GM12874 (cell line): ENCODE data around the gene ACBD3.

Source experiments
- TF ChIP-seq, protein P1 (sequence below): IDR thresholded peaks from 2 replicates; pipeline ENCODE4 v1.5.1; 2011; ENCODE audit warnings: low read depth, mild to moderate bottlenecking, control low read depth, low read length, moderate library complexity; ENCODE audit not compliant: insufficient read depth

ACBD3 gene

DNA sequence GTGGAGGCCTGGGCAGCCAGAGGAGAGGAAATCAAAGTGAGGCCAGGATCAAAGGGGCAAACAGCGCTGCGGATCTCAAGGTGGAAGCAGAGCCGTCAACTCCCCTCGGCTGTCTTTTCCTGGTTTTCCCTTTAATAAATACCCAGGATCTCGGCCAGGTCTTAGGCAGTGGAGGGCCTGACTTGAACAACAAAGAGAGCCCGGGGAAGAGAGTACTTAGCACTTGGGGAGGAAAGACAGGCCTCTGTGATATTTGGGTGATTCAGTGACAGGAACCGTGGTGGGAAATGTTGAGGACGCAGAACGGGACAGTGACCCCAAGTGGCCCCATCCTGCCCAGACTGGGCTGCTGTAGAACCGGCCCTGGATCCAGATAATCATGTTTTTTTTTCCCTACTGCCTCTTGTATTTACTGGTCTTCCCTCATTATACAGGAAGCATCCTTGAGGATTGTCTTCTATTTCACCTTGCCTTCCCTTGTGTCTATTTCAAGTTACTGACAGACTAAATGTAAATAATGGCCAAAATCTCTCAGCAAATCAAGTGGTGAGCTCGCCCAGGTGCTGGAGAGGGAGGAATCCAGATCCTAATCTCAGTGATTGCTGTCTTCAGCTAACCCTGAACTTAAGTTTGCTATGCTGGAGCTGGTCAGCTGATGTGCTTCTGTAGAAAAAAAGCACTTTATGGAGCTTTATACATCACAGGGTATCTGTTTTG lies 34.1 kb upstream of the ACBD3 start:
- TF ChIP-seq, protein P1, sequence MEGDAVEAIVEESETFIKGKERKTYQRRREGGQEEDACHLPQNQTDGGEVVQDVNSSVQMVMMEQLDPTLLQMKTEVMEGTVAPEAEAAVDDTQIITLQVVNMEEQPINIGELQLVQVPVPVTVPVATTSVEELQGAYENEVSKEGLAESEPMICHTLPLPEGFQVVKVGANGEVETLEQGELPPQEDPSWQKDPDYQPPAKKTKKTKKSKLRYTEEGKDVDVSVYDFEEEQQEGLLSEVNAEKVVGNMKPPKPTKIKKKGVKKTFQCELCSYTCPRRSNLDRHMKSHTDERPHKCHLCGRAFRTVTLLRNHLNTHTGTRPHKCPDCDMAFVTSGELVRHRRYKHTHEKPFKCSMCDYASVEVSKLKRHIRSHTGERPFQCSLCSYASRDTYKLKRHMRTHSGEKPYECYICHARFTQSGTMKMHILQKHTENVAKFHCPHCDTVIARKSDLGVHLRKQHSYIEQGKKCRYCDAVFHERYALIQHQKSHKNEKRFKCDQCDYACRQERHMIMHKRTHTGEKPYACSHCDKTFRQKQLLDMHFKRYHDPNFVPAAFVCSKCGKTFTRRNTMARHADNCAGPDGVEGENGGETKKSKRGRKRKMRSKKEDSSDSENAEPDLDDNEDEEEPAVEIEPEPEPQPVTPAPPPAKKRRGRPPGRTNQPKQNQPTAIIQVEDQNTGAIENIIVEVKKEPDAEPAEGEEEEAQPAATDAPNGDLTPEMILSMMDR = no peak

DNA sequence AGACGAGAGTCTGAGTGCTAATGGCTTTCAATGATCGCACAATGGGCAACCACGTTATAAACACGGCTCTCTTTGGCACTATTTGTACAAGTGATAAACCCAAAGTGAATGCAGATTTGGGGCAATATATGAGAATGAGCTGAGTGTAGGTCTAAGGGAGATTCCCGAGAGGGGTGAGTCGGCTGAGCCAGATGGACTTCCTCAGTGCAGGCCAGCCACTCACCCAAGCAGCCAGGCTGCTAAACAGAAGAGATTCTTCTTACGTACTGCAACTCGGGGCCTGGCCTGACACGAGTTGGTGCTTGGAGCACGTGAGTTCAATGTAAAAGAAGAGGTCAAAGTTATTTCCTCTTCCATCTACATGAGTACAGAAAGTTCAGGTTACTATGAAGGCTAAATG lies 30.7 kb upstream of the ACBD3 start:
- TF ChIP-seq, protein P1 = no peak

DNA sequence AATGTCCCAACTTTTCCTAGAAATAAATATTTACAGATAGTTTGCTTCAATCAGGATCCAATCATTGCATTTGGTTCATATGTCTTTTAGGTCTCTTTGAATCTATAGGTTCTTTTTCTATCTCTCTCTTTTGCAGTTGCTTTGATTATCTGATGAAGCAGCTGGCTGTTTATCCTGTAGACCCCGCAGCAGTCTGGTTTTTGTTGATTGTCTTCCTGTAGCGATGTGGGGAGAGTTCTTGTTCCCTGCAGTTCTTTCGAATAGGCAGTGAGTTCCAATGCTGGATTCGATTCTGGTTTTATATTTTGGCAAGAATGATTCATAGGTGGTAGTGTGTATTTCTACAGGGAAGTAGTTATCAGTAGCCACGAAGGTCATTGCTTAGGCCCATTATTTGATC lies 29.5 kb upstream of the ACBD3 start:
- TF ChIP-seq, protein P1 = no peak

DNA sequence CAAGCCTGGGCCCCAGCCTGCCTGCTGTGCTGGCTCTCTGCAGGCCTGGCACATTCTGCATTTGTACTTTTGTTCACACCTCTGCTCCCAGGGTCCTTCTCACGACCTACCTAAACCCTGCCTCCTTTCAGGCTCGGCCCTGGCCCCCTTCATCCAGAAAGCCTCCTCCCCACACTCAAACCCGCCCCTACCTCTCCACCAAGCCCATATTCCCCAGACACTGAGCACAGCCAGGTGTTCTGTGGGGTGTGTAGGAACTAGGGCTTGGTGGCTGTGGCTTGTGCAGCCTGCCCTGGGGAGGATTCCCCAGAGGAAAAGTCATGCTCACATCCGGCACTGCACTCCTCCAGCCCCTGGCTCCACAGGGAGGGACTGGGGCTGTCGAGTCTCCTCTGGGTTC lies 28.7 kb upstream of the ACBD3 start:
- TF ChIP-seq, protein P1 = no peak

DNA sequence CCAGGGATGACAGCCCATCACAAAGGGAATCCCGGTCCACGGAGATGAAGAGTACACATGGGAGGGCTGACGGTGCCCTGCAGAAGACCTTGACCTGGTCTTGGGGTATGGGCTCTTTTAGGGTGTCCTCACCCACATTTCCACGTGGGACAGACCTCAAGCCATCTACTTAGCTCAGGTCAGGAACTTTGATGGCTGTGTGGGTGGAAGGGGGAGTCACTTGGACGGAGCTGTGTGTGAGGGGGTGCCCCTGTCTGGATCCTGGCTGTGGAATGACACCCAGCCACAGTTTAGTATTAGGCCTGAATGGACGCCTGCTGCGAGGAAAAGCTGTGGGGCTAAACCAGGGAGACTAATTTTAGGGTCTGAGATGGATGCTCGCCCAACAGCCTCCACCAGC lies 26.0 kb upstream of the ACBD3 start:
- TF ChIP-seq, protein P1 = no peak

DNA sequence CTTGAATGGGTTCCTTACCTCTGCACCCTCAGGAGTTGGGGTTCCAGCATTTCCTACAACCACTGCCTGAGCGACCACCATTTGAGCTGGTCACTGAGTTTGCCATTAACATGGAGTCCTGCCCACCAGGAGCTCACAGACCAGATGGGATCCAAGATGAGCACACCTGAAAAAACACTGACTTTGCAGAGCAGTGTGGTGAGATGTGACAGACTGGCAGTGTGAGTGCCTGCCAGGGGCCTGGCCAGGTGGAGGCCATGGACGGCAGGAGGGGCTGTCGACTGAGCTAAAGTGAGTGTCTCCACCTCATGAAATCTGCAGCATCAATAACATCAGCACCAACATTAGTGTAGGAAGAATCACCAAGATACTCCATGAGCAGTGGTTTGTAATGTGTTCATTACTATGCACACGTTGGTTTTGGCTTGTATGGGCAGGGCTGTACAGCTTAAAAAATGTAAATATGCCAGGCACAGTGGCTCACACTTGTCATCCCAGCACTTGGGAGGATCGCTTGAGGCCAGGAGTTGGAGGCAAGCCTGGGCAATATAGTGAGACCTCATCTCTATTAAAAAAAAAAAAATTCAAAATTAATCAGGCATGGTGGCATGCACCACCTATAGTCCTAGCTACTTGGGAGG lies 24.8 kb upstream of the ACBD3 start:
- TF ChIP-seq, protein P1 = no peak

DNA sequence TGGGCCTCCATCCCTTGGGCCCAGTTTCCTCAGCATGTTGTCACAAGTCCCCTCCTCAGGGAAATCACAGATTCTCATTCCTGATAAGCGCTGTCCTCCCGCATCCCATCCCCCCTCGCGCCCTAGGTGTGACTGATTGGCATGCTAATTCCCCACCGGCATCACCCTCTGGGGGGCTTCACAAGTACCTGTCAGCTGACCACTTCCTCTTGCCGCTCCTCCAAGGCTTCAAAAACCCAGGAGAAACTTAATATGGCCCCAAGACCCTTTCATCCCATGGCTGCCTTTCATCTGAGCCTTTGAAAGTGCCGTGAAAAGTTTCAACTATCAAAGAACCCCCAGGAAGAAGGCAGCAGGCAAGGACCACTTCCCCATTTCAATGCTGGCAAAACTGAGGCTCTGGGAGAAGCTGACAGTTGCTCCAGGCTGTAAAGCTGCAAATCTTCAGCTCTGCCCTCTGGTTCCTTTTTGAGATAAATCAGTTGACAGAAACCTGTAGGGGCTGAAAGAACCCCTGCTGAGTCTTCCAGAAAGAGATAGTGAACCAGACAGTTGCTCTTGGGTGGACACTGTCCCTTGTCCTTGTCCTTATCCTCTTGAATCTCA lies 24.1 kb upstream of the ACBD3 start:
- TF ChIP-seq, protein P1 = no peak
